ENCODE measurements around the gene KRT86. TPM values are rescaled to one million over a fixed set of nuclear protein-coding genes. Genes with fewer than 3 reads are reported as not detected.

KRT86 gene
- total and polyA plus RNA-seq, 2 donors (not counting 1 experiment from before 2014, with no cell fraction given) = not detected

GRCh38 chr12:52323001-52323400 is 48.6 kb downstream of the KRT86 start:
- Histone ChIP-seq H3K9ac (ENCODE audit: low read length) (no peak overlapping the region), H2AFZ (ENCODE audit: insufficient read depth, low read depth, low read length, poor library complexity, severe bottlenecking) (no peak overlapping the region), H3K4me2 (replicated peaks; ENCODE audit: low read depth, low read length, poor library complexity, severe bottlenecking) (no peak overlapping the region), H4K20me1 (ENCODE audit: control insufficient read depth, insufficient read depth, low read length, poor library complexity, severe bottlenecking) (no peaks in the 10 kb centered on the region), H3K4me1 (ENCODE audit: control insufficient read depth in 2 of 2, insufficient read depth in 2 of 2, low read length in 2 of 2) (peaks cover 0 to 3% of the 10 kb centered on the region in 2 donors), H3K4me3 (ENCODE audit: control extremely low read depth in 1 of 5, extremely low read depth in 1 of 5, insufficient read depth in 1 of 5, low read depth in 2 of 5, low read length in 4 of 5) (no peak overlapping the region), H3K36me3 (replicated peaks in 1 of 2; ENCODE audit: control extremely low read depth in 1 of 2, control insufficient read depth in 1 of 2, extremely low read depth in 1 of 2, insufficient read depth in 2 of 2, low read length in 1 of 2) (no peaks in the 10 kb centered on the region), H3K9me3 (ENCODE audit: control extremely low read depth in 1 of 3, control insufficient read depth in 2 of 3, insufficient read depth in 1 of 3, low read length in 2 of 3) (no peaks in the 10 kb centered on the region), H3K27ac (ENCODE audit: low read length in 2 of 2) (no peak overlapping the region), H3K79me2 (ENCODE audit: control insufficient read depth, insufficient read depth, low read length) (no peaks in the 10 kb centered on the region), H3K27me3 (replicated peaks in 1 of 4; ENCODE audit: control extremely low read depth in 1 of 4, control insufficient read depth in 3 of 4, insufficient read depth in 4 of 4, low read length in 3 of 4) (peaks cover 0 to 36% (median 7%) of the 10 kb centered on the region in 4 experiments)
- Mint-ChIP-seq H3K27me3 (peaks cover 51% of the 10 kb centered on the region), H3K9me3 (ENCODE audit: insufficient read depth) (no peaks in the 10 kb centered on the region), H3K27ac (no peak overlapping the region), H3K4me1 (peaks cover 4% of the 10 kb centered on the region), H3K4me3 (no peak overlapping the region)
- intact Hi-C loops (cut with micrococcal nuclease) = no loop called here
- DNase-seq (no peak), ATAC-seq (ENCODE audit: low read depth) (no peak)
- ChIA-PET CTCF (no interaction called here), POLR2A (no interaction called here)
- TF ChIP-seq EZH2 (IDR thresholded peaks at IDR 0.05; ENCODE audit: borderline replicate concordance, insufficient read depth, low read depth, low read length, poor library complexity, severe bottlenecking) (no peak), CTCF (IDR thresholded peaks at IDR 0.05) (no peak)
- 86% methylated on average over 1 of the region's 1 CpG for WGBS (ENCODE audit: insufficient coverage)

GRCh38 chr12:52323416-52324152 is 49.1 kb downstream of the KRT86 start:
- Histone ChIP-seq H3K79me2 (ENCODE audit: control insufficient read depth, insufficient read depth, low read length) (no peaks in the 10 kb centered on the region), H3K27me3 (replicated peaks in 1 of 4; ENCODE audit: control extremely low read depth in 1 of 4, control insufficient read depth in 3 of 4, insufficient read depth in 4 of 4, low read length in 3 of 4) (peaks cover 0 to 36% (median 7%) of the 10 kb centered on the region in 4 experiments), H3K27ac (ENCODE audit: low read length in 2 of 2) (no peak overlapping the region), H3K4me1 (ENCODE audit: control insufficient read depth in 2 of 2, insufficient read depth in 2 of 2, low read length in 2 of 2) (peaks cover 0 to 3% of the 10 kb centered on the region in 2 donors), H3K4me2 (replicated peaks; ENCODE audit: low read depth, low read length, poor library complexity, severe bottlenecking) (no peak overlapping the region), H3K9ac (ENCODE audit: low read length) (no peak overlapping the region), H3K4me3 (ENCODE audit: control extremely low read depth in 1 of 5, extremely low read depth in 1 of 5, insufficient read depth in 1 of 5, low read depth in 2 of 5, low read length in 4 of 5) (no peak overlapping the region), H2AFZ (ENCODE audit: insufficient read depth, low read depth, low read length, poor library complexity, severe bottlenecking) (no peak overlapping the region), H4K20me1 (ENCODE audit: control insufficient read depth, insufficient read depth, low read length, poor library complexity, severe bottlenecking) (no peaks in the 10 kb centered on the region), H3K9me3 (ENCODE audit: control extremely low read depth in 1 of 3, control insufficient read depth in 2 of 3, insufficient read depth in 1 of 3, low read length in 2 of 3) (no peaks in the 10 kb centered on the region), H3K36me3 (replicated peaks in 1 of 2; ENCODE audit: control extremely low read depth in 1 of 2, control insufficient read depth in 1 of 2, extremely low read depth in 1 of 2, insufficient read depth in 2 of 2, low read length in 1 of 2) (no peaks in the 10 kb centered on the region)
- ChIA-PET POLR2A (no interaction called here), CTCF (no interaction called here)
- no peak overlapping the region for H3K27ac Mint-ChIP-seq
- no peaks in the 10 kb centered on the region for H3K9me3 Mint-ChIP-seq (ENCODE audit: insufficient read depth)
- peaks cover 47% of the 10 kb centered on the region for H3K27me3 Mint-ChIP-seq
- DNase-seq (no peak), ATAC-seq (ENCODE audit: low read depth) (no peak)
- WGBS (ENCODE audit: insufficient coverage) = 86% methylated on average over 6 of the region's 10 CpGs
- H3K4me3 Mint-ChIP-seq = no peak overlapping the region
- H3K4me1 Mint-ChIP-seq = peaks cover 4% of the 10 kb centered on the region
- intact Hi-C loops (cut with micrococcal nuclease) = no loop called here
- TF ChIP-seq EZH2 (IDR thresholded peaks at IDR 0.05; ENCODE audit: borderline replicate concordance, insufficient read depth, low read depth, low read length, poor library complexity, severe bottlenecking) (no peak), CTCF (IDR thresholded peaks at IDR 0.05) (no peak)
